Activated CD8-positive, alpha-beta memory T cell treated with anti-CD3 and anti-CD28 coated beads, Interleukin-2, amount 10 ng/mL, durations not matched to agents 7 days and 5 days (primary cell): ENCODE measurements around the gene ANKRD52. TPM values are rescaled to one million over a fixed set of nuclear protein-coding genes. Genes with fewer than 3 reads are reported as not detected.
"Not testable (repeated sequence)": the region's sequence is repeated elsewhere in the genome, so short reads cannot be mapped to it uniquely, and the experiment has no call there.

Experiments used
- ATAC-seq: fragments of 150-1000 bp; cut with Tn5 transposase; one replicate; pipeline ENCODE4 v1.10.0; 2021; ENCODE audit warnings: moderate library complexity
- CTCF ChIA-PET: fragments of 350-600 bp; sonication (Branson Sonifier 250); formaldehyde crosslinking; loops from one replicate; lab custom pipeline; 2021; ENCODE audit warnings: antibody characterized with exemption; lab: Charles Lee
- DNase-seq: peaks from one replicate; pipeline ENCODE4 v3.0.0-alpha.2; 2020
- H3K27ac Mint-ChIP-seq: one replicate; pipeline ENCODE4 v1.8.0; 2021; ENCODE audit warnings: mild to moderate bottlenecking, mixed read lengths
- H3K27me3 Mint-ChIP-seq: one replicate; pipeline ENCODE4 v1.8.0; 2021; ENCODE audit warnings: mixed read lengths
- H3K36me3 Mint-ChIP-seq: one replicate; pipeline ENCODE4 v1.8.0; 2021; ENCODE audit warnings: mild to moderate bottlenecking, mixed read lengths
- H3K4me1 Mint-ChIP-seq: one replicate; pipeline ENCODE4 v1.8.0; 2021; ENCODE audit warnings: mixed read lengths
- H3K4me3 Mint-ChIP-seq: one replicate; pipeline ENCODE4 v1.8.0; 2021; ENCODE audit warnings: mild to moderate bottlenecking, moderate library complexity, mixed read lengths
- H3K9me3 Mint-ChIP-seq: one replicate; pipeline ENCODE4 v1.8.0; 2022; ENCODE audit warnings: low read depth, mixed read lengths
- total RNA-seq, 2 experiments: library from RNA; stranded (reverse); gene quantifications; one replicate each; pipeline ENCODE4 v1.2.3, GENCODE V29; 2021

The ANKRD52 gene
- total RNA-seq, 2 experiments from 2014 or later, result 66.9 to 68.3 TPM

DNA sequence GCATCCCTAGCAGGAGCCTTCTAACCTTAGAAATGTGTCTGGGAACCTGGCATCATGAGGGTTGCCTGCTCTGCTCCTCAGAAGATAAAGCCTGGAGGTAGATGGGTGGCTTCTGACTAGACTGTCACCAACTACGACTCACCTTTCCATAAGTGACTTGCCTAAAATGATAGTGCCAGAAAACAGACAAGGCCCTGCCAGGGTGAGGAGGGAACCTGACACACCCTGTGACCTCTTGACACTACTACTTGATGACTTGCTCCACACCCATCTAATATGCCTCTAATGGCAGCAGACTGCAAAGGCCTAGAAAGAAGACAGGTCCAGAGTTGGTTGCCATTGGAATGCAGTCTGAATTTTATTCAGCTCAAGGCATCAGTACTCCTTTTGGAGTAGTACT lies 45.8 kb downstream of the ANKRD52 start:
- no peak overlapping the region for H3K4me3 Mint-ChIP-seq
- H3K4me1 Mint-ChIP-seq, result no peaks in the 10 kb centered on the region
- DNase-seq (no peak), ATAC-seq (no peak)
- H3K27ac Mint-ChIP-seq, result no peak overlapping the region
- CTCF ChIA-PET, result interaction anchor here (1.9 kb wide), 1 partner anchor 10 kb away, joined by 7 read pairs; the partner anchor contains the start of gene RNF41
- H3K9me3 Mint-ChIP-seq, result no peaks in the 10 kb centered on the region
- H3K27me3 Mint-ChIP-seq, result no peaks in the 10 kb centered on the region
- peaks cover 46% of the 10 kb centered on the region for H3K36me3 Mint-ChIP-seq

DNA sequence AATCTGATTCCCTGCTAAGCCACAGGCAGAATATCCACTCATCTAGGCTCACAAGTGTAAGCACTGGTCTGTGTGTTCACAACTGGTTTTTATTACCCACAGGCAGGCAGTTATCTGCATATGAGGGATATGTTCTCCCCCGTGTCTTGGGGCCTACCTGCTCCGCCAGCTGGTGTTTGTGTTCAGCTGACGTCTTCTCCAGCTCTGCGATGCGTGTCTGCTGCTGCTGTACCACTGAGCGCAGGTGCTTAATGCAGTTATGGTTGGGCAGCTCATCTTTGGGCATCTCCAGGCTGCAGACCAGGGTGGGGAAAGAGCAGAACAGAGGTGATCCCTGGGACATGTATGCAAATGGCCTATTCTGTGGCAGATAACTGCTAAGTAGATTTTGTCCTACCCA lies 50.2 kb downstream of the ANKRD52 start:
- H3K9me3 Mint-ChIP-seq, result no peaks in the 10 kb centered on the region
- no peaks in the 10 kb centered on the region for H3K27me3 Mint-ChIP-seq
- no peaks in the 10 kb centered on the region for H3K4me1 Mint-ChIP-seq
- ATAC-seq (no peak), DNase-seq (no peak)
- no peak overlapping the region for H3K27ac Mint-ChIP-seq
- CTCF ChIA-PET, result interaction anchor here (1.5 to 3.9 kb wide), 5 partner anchors 13 to 256 kb away, joined by 3 to 24 read pairs (median 16); partner anchors contain the start of genes ANKRD52, COQ10A and RNF41
- peaks cover 45% of the 10 kb centered on the region for H3K36me3 Mint-ChIP-seq
- no peak overlapping the region for H3K4me3 Mint-ChIP-seq

DNA sequence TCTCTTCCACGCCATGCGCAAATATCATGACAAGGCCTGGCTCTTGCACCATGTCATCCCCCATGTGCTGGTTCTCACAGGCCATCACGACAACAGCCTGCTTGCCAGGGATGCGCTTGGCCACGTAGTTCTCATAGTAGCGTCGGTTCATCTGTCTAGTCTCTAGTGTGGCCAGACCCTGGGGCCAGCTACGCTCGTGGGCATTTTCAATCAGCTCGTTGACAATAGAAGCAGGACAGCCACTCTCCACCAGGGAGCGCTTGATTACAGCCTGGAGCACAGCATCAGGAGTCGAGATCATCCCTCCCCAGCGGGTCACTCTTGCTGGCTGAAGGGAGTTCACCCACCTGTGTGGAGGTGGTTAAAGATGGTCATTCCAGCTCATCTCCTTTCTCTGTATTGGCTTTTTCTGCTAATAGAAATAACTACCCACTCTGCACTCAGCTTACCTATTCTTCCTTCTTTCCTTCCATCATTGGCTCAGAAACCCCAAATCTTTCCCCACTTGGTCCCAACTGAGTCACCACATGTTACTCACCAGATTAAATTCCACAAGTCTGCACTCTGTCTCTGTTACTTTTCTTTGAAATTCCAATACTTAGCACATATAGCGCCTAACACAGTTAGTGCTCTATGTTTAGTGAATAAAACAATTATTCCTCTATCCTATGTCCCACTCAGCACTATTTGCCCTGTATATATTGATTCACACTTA lies 51.6 kb downstream of the ANKRD52 start:
- no peaks in the 10 kb centered on the region for H3K27me3 Mint-ChIP-seq
- H3K36me3 Mint-ChIP-seq, result peaks cover 40% of the 10 kb centered on the region
- ATAC-seq, result peak; percentile 62
- no peak overlapping the region for H3K4me3 Mint-ChIP-seq
- H3K9me3 Mint-ChIP-seq, result no peaks in the 10 kb centered on the region
- peak; percentile 63 for DNase-seq
- CTCF ChIA-PET, result interaction anchor here (0.6 to 3.9 kb wide), 17 partner anchors 10 to 275 kb away, joined by 3 to 24 read pairs (median 5); partner anchors contain the start of genes ANKRD52, COQ10A, IL23A and RNF41
- no peaks in the 10 kb centered on the region for H3K4me1 Mint-ChIP-seq
- H3K27ac Mint-ChIP-seq, result no peak overlapping the region

DNA sequence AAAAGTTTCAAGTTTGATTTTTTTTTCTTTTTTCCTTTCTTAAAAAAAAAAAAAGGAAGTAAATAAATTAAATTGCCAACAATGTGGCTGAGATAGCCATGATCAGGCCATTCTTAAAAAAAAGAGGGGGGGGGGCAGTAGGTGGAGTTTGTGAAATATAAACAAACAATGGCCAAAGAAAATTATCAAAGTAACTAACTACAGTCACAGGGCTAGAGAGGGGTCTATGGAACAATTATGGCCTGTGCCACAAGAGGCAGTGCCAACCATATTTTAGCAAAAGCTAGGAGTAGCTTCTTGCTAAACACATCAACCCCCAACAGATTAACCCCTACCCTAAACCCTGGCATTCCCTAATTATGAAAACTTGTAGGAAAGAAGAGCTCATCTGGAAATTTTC lies 52.7 kb downstream of the ANKRD52 start:
- no peak for DNase-seq
- no peak overlapping the region for H3K27ac Mint-ChIP-seq
- no peak overlapping the region for H3K4me3 Mint-ChIP-seq
- H3K36me3 Mint-ChIP-seq, result peaks cover 35% of the 10 kb centered on the region
- no peaks in the 10 kb centered on the region for H3K4me1 Mint-ChIP-seq
- no peaks in the 10 kb centered on the region for H3K9me3 Mint-ChIP-seq
- CTCF ChIA-PET, result interaction anchor here (0.8 to 3.9 kb wide), 8 partner anchors 11 to 259 kb away, joined by 3 to 17 read pairs (median 6); partner anchors contain the start of genes ANKRD52, COQ10A and SMARCC2
- peak; percentile 62 for ATAC-seq
- H3K27me3 Mint-ChIP-seq, result no peaks in the 10 kb centered on the region

DNA sequence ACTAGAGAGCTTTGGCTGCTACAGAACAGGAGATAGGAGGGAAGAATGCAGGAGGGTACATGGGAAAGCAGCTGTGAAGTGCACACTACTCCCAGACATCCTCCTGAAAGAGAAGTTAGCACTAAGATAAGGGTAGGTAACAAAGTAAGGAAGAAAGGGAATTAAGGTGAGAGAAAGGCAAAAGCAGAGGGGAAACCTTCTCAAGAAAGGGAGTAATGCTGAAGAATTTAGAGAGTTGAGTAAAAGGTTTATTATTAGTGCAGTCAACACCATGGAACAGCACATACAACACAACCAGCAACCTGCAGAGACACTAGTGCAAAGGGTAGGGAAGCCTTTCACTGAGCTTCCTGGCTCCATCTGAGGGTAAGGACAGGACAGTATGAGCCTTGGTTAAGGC lies 53.9 kb downstream of the ANKRD52 start:
- peaks cover 26% of the 10 kb centered on the region for H3K36me3 Mint-ChIP-seq
- no peaks in the 10 kb centered on the region for H3K9me3 Mint-ChIP-seq
- H3K27ac Mint-ChIP-seq, result no peak overlapping the region
- CTCF ChIA-PET, result interaction anchor here (1.5 kb wide), 1 partner anchor 12 kb away, joined by 4 read pairs; no protein-coding TSS in a partner anchor
- H3K4me1 Mint-ChIP-seq, result no peaks in the 10 kb centered on the region
- no peaks in the 10 kb centered on the region for H3K27me3 Mint-ChIP-seq
- no peak overlapping the region for H3K4me3 Mint-ChIP-seq
- ATAC-seq (no peak), DNase-seq (no peak)

DNA sequence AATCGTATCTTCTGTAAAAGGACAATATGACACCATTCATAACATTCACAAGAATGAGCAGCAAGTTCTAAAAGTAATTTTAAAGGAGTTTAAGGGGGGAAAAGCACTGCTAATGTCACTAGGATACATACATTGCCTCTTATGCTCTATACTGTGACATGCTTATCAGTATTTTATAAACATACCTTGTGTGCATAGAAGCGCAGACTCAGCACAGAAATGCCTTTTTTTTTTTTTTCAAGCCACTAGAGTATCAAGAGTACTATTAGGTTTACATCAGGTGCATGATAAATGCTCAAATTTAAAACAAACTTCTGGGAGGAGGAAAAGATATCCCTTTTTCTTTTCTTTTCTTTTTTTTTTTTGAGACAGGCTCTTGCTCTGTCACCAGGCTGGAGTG lies 55.3 kb downstream of the ANKRD52 start:
- Mint-ChIP-seq H3K36me3 (peaks cover 22% of the 10 kb centered on the region), H3K27me3 (no peaks in the 10 kb centered on the region), H3K4me3 (no peak overlapping the region), H3K9me3 (no peaks in the 10 kb centered on the region), H3K4me1 (no peaks in the 10 kb centered on the region), H3K27ac (no peak overlapping the region)
- CTCF ChIA-PET, result interaction anchor here (1.5 to 2.3 kb wide), 2 partner anchors 14 to 85 kb away, joined by 4 to 14 read pairs; partner anchors contain the start of genes SMARCC2 and ZC3H10
- no peak for ATAC-seq
- DNase-seq, result no peak

DNA sequence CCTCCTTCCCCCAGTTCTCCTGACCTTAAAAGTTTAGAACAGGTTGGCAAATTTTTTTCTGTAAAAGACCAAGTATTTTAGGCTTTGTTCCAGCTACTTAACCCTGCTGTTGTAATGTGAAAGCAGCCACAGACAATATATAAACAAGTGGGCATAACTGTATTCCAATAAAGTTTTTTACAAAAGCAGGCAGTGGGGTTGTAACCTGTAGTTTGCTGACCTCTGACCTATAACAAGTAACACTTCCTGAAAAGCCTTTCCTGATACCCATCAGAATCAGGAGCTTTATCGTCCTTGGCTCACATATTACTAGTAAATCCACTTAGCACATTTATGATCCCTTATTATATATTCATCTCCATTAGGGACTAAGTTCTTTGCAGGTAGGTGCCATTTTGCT lies 55.8 kb downstream of the ANKRD52 start:
- CTCF ChIA-PET, result interaction anchor here (1.4 to 2.3 kb wide), 3 partner anchors 13 to 262 kb away, joined by 4 to 14 read pairs (median 7); partner anchors contain the start of genes SMARCC2 and ZC3H10
- Mint-ChIP-seq H3K27ac (no peak overlapping the region), H3K4me3 (no peak overlapping the region), H3K36me3 (peaks cover 17% of the 10 kb centered on the region), H3K27me3 (no peaks in the 10 kb centered on the region), H3K4me1 (no peaks in the 10 kb centered on the region), H3K9me3 (no peaks in the 10 kb centered on the region)
- ATAC-seq (no peak), DNase-seq (no peak)

DNA sequence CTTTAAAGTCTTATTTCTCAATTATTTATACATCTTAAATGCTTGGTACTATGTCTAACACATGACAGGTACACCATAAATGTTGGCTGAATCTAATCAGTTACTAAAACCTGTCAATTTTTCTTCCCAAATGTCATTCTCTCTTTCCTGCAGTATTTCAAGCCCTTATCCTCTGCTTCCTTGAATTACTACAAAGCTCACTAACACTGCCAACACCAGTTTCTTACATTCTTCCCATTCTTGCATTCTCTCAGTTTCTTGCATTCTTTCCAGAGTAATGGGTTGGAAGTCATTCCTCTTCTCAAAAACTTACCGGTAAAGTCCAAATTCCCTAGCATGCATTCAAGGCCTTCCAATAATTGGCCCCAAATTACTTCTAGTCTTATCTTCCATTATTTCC lies 59.3 kb downstream of the ANKRD52 start:
- H3K27me3 Mint-ChIP-seq, result no peaks in the 10 kb centered on the region
- H3K4me1 Mint-ChIP-seq, result no peaks in the 10 kb centered on the region
- ATAC-seq (no peak), DNase-seq (no peak)
- H3K36me3 Mint-ChIP-seq, result no peaks in the 10 kb centered on the region
- CTCF ChIA-PET, result interaction anchor here (1.1 kb wide), 1 partner anchor 9 kb away, joined by 3 read pairs; the partner anchor contains the start of gene SMARCC2
- H3K9me3 Mint-ChIP-seq, result no peaks in the 10 kb centered on the region
- H3K4me3 Mint-ChIP-seq, result no peak overlapping the region
- H3K27ac Mint-ChIP-seq, result no peak overlapping the region

DNA sequence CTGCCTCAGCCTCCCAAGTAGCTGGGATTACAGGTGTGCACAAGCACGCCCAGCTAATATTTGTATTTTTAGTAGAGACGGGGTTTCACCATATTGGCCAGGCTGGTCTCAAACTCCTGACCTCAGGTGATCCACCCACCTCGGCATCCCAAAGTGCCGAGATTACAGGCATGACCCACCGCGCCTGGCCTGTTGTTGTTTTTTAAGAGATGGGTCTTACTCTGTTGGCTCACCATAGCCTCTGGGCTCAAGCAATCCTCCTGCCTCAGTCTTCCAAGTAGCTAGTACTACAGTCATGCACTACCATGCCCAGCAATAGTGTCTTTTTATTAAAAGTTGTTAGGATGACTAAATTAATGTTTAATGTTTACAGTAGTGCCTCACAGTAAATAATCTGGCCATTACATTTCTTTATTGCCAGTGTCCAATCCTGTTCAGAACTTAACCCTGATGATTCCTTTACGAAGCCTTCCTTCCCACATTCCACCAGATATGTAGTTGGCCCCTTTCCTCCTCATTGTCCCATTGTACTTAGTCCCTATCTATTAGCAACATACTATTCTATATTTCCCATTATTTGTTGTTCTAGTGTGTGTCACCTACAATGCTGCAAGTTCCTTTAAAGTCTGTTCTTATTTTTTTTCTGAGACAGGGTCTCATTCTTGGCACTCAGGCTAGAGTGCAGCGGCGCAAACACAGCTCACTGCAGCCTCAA lies 60.1 kb downstream of the ANKRD52 start:
- Mint-ChIP-seq H3K27ac (no peak overlapping the region), H3K9me3 (no peaks in the 10 kb centered on the region), H3K4me3 (no peak overlapping the region), H3K27me3 (no peaks in the 10 kb centered on the region), H3K4me1 (peaks cover 5% of the 10 kb centered on the region), H3K36me3 (no peaks in the 10 kb centered on the region)
- DNase-seq (no peak), ATAC-seq (no peak)
- CTCF ChIA-PET, result interaction anchor here (1.1 kb wide), 1 partner anchor 8 kb away, joined by 3 read pairs; the partner anchor contains the start of gene SMARCC2

DNA sequence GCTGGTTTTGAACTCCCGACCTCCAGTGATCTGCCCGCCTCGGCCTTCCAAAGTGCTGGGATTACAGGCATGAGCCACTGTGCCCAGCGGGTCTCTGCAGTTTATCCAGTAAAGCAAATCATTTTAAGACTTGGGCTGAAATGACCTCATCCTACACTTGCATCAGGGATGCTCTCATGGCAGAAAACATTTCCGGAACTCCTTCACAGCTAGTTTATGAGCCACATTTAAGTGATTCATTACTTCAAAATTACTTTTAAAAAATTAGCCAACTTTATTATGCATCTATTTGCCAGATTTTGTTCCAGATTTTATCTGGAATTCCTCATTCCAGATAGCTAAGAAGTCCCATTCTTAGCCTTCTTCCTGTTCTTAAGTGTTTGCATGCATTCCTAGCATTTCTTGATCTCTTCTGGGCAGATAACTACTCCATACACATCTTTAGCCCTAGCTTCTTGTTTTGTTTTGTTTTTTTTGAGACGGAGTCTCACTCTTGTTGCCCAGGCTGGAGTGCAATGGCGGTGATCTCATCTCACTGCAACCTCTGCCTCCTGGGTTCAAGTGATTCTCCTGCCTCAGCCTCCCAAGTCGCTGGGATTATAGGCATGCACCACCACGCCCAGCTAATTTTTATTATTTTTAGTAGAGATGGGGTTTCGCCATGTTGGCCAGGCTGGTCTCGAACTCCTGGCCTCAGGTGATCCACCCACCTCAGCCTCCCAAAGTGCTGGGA lies 61.2 kb downstream of the ANKRD52 start:
- DNase-seq, H3K4me3 Mint-ChIP-seq, H3K27me3 Mint-ChIP-seq, H3K9me3 Mint-ChIP-seq, H3K27ac Mint-ChIP-seq, H3K36me3 Mint-ChIP-seq, ATAC-seq: not testable (repeated sequence)
- CTCF ChIA-PET, result interaction anchor here (0.6 to 1.5 kb wide), 2 partner anchors 9 to 124 kb away, joined by 3 to 8 read pairs; no protein-coding TSS in a partner anchor
- peaks cover 14% of the 10 kb centered on the region for H3K4me1 Mint-ChIP-seq

DNA sequence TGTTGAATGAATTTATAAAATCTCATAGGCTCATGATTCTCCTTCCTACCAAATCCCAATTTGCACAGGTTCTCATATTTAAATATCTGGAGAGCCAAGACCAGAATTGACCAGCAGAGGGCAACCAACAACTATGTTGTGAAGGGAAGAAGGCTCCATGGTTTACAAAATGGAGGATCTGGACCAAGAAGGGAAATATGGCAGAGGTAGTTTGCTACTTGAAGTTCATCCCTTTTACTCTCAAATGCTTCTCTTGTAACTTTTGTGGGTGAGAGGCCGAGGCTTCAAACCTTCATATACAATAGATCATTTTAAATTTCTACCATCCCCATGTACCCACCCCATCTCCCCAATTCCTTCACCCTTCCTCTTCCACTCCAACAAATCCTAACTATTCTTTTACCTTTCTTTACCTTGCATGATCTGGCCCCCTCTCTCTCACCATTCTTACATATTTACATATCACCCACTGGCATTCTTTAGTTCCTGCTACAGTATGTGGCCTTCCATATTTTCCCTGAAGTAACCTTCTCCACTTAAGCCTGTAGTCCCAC lies 65.1 kb downstream of the ANKRD52 start:
- H3K27ac Mint-ChIP-seq, result peak overlapping the region; percentile 67
- CTCF ChIA-PET, result interaction anchor here (0.7 to 6.7 kb wide), 10 partner anchors 12 to 271 kb away, joined by 3 to 151 read pairs (median 6); partner anchors contain the start of genes ANKRD52, ESYT1, RNF41 and ZC3H10
- H3K4me1 Mint-ChIP-seq, result peaks cover 27% of the 10 kb centered on the region
- no peak for ATAC-seq
- H3K4me3 Mint-ChIP-seq, result no peak overlapping the region
- H3K27me3 Mint-ChIP-seq, result no peaks in the 10 kb centered on the region
- peak; percentile 89 for DNase-seq
- peaks cover 3% of the 10 kb centered on the region for H3K36me3 Mint-ChIP-seq
- no peaks in the 10 kb centered on the region for H3K9me3 Mint-ChIP-seq

DNA sequence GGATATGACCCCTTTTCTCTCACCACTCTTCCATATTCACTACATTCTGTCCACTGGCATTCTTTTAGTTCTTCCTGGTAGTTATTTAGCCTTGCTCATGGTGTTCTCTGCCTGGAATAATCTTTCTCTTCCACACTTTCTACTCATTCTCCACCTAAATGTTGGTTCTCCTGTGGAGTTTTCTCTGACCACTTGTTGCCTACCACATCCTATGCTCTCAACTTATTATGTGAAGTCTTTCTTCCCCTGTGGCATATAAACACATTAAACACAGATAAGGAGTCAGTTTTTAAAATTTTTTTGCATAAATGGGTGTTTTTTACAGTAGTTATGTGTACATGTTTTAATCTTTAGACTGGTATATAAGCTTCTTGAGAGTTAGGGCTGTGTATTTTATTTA lies 65.6 kb downstream of the ANKRD52 start:
- Mint-ChIP-seq H3K36me3 (peaks cover 3% of the 10 kb centered on the region), H3K27ac (no peak overlapping the region), H3K4me3 (no peak overlapping the region), H3K9me3 (no peaks in the 10 kb centered on the region), H3K4me1 (peaks cover 32% of the 10 kb centered on the region), H3K27me3 (no peaks in the 10 kb centered on the region)
- DNase-seq (no peak), ATAC-seq (no peak)
- CTCF ChIA-PET, result interaction anchor here (0.7 to 6.7 kb wide), 12 partner anchors 13 to 274 kb away, joined by 3 to 151 read pairs (median 4); partner anchors contain the start of genes ANKRD52, ESYT1, RNF41 and ZC3H10
